ENCODE measurements around the gene TMPRSS6. TPM values are rescaled to one million over a fixed set of nuclear protein-coding genes. Genes with fewer than 3 reads are reported as not detected.

TMPRSS6 gene
- polyA plus RNA-seq, 4 donors = 0.35 to 0.63 (median 0.53) TPM

- DNase-seq (ENCODE audit: low read depth in 4 of 4, low spot score in 2 of 4) = no peak
These were observed 32.0 kb upstream of the TMPRSS6 start for GRCh38 chr22:37141476-37141875.

GRCh38 chr22:37140686-37141323, 31.3 kb upstream of the TMPRSS6 start:
- no peak for DNase-seq (ENCODE audit: low read depth in 4 of 4, low spot score in 2 of 4)

GRCh38 chr22:37139762-37140161, 30.2 kb upstream of the TMPRSS6 start:
- DNase-seq (ENCODE audit: low read depth in 4 of 4, low spot score in 2 of 4) = no peak

GRCh38 chr22:37138849-37139561, 29.5 kb upstream of the TMPRSS6 start:
- no peak for DNase-seq (ENCODE audit: low read depth in 4 of 4, low spot score in 2 of 4)

GRCh38 chr22:37137903-37138665, 28.6 kb upstream of the TMPRSS6 start:
- no peak for DNase-seq (ENCODE audit: low read depth in 4 of 4, low spot score in 2 of 4)

GRCh38 chr22:37137131-37137530, 27.6 kb upstream of the TMPRSS6 start:
- no peak for DNase-seq (ENCODE audit: low read depth in 4 of 4, low spot score in 2 of 4)

- no peak for DNase-seq (ENCODE audit: low read depth in 4 of 4, low spot score in 2 of 4)
These were observed 25.5 kb upstream of the TMPRSS6 start for GRCh38 chr22:37135023-37135422.

- DNase-seq (ENCODE audit: low read depth in 4 of 4, low spot score in 2 of 4) = no peak
These were observed 23.9 kb upstream of the TMPRSS6 start for GRCh38 chr22:37133304-37134018.

GRCh38 chr22:37132773-37133172, 23.3 kb upstream of the TMPRSS6 start:
- DNase-seq (ENCODE audit: low read depth in 4 of 4, low spot score in 2 of 4) = no peak

GRCh38 chr22:37129866-37130441, 20.4 kb upstream of the TMPRSS6 start:
- no peak for DNase-seq (ENCODE audit: low read depth in 4 of 4, low spot score in 2 of 4)

- no peak for DNase-seq (ENCODE audit: low read depth in 4 of 4, low spot score in 2 of 4)
These were observed 19.2 kb upstream of the TMPRSS6 start for GRCh38 chr22:37128555-37129281.

- no peak for DNase-seq (ENCODE audit: low read depth in 4 of 4, low spot score in 2 of 4)
These were observed 17.9 kb upstream of the TMPRSS6 start for GRCh38 chr22:37127350-37127878.

- DNase-seq (ENCODE audit: low read depth in 4 of 4, low spot score in 2 of 4) = no peak
These were observed 17.4 kb upstream of the TMPRSS6 start for GRCh38 chr22:37126882-37127281.

GRCh38 chr22:37126383-37126782, 16.9 kb upstream of the TMPRSS6 start:
- no peak for DNase-seq (ENCODE audit: low read depth in 4 of 4, low spot score in 2 of 4)

- DNase-seq (ENCODE audit: low read depth in 4 of 4, low spot score in 2 of 4) = no peak
These were observed 14.1 kb upstream of the TMPRSS6 start for GRCh38 chr22:37123649-37124048.

- no peak for DNase-seq (ENCODE audit: low read depth in 4 of 4, low spot score in 2 of 4)
These were observed 13.2 kb upstream of the TMPRSS6 start for GRCh38 chr22:37122598-37123180.

GRCh38 chr22:37121887-37122591, 12.5 kb upstream of the TMPRSS6 start:
- DNase-seq (ENCODE audit: low read depth in 4 of 4, low spot score in 2 of 4) = no peak

- no peak for DNase-seq (ENCODE audit: low read depth in 4 of 4, low spot score in 2 of 4)
These were observed 11.2 kb upstream of the TMPRSS6 start for GRCh38 chr22:37120569-37121340.
